ENCODE measurements around the gene SNX9.
A peak's percentile ranks its signal among the peaks of the same experiment; 100 is the strongest.

SNX9 gene

DNA sequence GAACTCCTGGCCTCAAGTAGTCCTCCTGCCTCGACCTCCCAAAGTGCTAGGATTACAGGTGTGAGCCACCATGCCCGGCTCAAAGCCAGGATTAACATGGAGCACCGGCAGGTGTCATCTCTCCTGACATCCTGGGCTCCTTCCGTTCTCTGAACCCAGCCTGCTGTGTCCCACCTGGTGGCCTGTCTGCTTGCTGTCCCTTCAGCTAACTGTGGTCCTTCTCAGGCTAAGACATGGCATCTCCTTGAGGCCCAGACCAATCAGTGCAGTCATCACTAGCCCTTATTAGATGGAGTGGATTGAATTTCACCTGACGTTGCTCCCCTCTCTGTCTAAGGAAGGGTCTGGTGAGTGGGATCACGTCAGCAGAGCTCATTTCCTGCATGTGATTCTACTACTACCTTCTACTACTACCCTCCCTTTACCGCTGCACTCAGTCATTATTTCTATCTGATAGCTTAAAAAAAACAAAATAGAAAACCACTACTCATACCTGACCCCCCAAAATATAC lies 130.6 kb downstream of the SNX9 start:
- H3K36me3 Mint-ChIP-seq (ENCODE audit: low read depth), result peaks cover 12% of the 10 kb centered on the region
- H3K27me3 Mint-ChIP-seq (ENCODE audit: low read depth), result peaks cover 7% of the 10 kb centered on the region
- peaks cover 10% of the 10 kb centered on the region for H3K4me1 Mint-ChIP-seq
- H3K4me3 Mint-ChIP-seq, result no peak overlapping the region
- H3K27ac Mint-ChIP-seq, result peak overlapping the region; percentile 24 to 69 (median 35)
- peaks cover 37% of the 10 kb centered on the region for H3K9me3 Mint-ChIP-seq
- TF ChIP-seq, protein P1, sequence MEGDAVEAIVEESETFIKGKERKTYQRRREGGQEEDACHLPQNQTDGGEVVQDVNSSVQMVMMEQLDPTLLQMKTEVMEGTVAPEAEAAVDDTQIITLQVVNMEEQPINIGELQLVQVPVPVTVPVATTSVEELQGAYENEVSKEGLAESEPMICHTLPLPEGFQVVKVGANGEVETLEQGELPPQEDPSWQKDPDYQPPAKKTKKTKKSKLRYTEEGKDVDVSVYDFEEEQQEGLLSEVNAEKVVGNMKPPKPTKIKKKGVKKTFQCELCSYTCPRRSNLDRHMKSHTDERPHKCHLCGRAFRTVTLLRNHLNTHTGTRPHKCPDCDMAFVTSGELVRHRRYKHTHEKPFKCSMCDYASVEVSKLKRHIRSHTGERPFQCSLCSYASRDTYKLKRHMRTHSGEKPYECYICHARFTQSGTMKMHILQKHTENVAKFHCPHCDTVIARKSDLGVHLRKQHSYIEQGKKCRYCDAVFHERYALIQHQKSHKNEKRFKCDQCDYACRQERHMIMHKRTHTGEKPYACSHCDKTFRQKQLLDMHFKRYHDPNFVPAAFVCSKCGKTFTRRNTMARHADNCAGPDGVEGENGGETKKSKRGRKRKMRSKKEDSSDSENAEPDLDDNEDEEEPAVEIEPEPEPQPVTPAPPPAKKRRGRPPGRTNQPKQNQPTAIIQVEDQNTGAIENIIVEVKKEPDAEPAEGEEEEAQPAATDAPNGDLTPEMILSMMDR (IDR thresholded peaks at IDR 0.05; ENCODE audit: unreplicated experiment in 3 of 3), result no peak

DNA sequence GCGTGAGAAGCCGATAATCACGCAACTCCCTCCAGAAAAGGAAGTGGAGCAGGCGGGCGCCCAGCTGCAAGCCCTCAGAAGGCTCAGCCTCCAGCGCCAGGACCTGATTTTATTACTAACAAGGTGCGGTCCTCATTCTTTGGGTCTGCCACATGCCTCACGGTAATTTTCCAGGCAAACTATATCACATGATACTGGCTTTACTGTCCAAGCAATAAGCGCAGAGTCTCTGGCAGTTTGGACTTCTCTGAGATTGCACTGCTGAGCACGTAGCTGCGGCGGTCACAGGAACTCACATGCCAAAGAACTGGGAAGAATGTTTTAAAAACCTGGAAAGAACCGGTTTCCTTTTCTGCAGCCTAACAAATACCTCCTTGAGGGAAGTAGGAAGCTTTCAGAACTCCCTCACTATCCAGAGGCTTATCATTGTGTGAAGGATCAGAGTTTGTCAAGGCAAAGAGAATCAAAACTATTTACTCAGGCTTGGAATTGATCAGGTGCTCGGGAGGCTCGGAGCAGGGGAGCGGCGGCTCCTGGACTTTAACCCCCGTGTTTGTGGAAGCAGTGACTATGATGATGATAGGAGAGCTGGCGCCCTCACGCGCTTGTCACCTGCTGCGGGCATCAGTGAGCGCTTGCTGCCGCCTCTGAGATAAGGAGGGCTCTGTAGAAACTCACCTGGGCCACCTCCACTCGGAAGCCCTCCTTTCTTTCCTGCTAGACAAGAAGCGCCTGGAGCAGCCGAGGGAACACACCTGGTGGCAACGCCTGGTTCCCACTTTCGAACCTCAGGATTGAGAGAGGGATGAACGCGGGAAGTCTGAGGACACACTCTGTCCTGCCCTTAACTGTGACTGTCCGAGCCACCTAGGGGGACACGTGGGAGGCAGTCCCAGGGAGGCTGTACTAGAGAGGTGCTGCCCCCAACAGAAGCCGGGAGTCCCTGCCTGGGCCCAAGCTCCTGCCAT lies 131.4 kb downstream of the SNX9 start:
- TF ChIP-seq, protein P1 (IDR thresholded peaks at IDR 0.05; ENCODE audit: unreplicated experiment in 3 of 3), result no peak
- peaks cover 11% of the 10 kb centered on the region for H3K36me3 Mint-ChIP-seq (ENCODE audit: low read depth)
- peak overlapping the region; percentile 24 to 69 (median 60) for H3K27ac Mint-ChIP-seq
- peaks cover 7% of the 10 kb centered on the region for H3K27me3 Mint-ChIP-seq (ENCODE audit: low read depth)
- peaks cover 10% of the 10 kb centered on the region for H3K4me1 Mint-ChIP-seq
- no peak overlapping the region for H3K4me3 Mint-ChIP-seq
- H3K9me3 Mint-ChIP-seq, result peaks cover 39% of the 10 kb centered on the region

DNA sequence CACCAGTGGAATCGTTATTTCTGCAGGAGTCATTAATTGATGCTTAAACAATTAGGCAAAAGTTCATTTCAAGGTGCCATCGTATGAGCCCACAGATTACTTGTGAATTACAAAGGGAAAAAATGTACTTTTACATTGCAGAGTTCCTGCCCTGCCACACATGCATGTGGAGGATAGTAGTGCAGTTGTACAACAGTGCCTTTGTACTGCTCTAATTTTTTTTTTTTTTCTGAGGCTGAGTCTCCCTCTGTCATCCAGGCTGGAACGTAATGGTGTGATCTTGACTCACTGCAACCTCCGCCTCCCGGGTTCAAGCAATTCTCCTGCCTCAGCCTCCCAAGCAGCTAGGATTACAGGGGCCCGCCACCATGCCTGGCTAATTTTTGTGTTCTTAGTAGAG lies 132.6 kb downstream of the SNX9 start:
- no peak overlapping the region for H3K27ac Mint-ChIP-seq
- H3K36me3 Mint-ChIP-seq (ENCODE audit: low read depth), result peaks cover 17% of the 10 kb centered on the region
- TF ChIP-seq, protein P1 (IDR thresholded peaks at IDR 0.05; ENCODE audit: unreplicated experiment in 3 of 3), result no peak
- H3K4me1 Mint-ChIP-seq, result peaks cover 10% of the 10 kb centered on the region
- no peak overlapping the region for H3K4me3 Mint-ChIP-seq
- peaks cover 38% of the 10 kb centered on the region for H3K9me3 Mint-ChIP-seq
- H3K27me3 Mint-ChIP-seq (ENCODE audit: low read depth), result peaks cover 7% of the 10 kb centered on the region

DNA sequence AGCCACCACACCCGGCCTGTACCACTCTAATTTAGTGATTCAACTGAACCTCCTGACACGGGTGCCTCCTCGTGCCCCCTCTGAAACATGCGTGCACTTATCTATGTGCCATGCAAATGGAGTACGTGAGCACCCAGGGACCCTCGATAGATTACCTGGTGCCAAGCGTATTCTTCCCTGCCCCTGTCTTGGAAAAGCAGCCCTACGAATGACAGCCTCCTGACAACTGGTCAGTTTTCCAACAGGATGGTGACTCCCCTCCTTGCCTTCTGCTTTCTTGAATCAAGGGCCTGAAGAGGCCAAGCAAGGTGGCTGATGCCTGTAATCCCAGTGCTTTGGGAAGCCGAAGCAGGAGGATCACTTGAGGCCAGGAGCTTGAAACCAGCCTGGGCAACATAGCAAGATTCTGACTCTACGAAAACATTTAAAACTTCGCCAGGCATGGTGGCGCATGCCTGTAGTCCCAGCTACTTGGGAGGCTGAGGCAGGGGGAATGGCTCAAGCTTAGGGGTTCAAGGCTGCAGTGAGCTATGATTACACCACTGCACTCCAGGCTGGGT lies 133.2 kb downstream of the SNX9 start:
- TF ChIP-seq, protein P1 (IDR thresholded peaks at IDR 0.05; ENCODE audit: unreplicated experiment in 3 of 3), result no peak
- no peak overlapping the region for H3K27ac Mint-ChIP-seq
- H3K4me1 Mint-ChIP-seq, result peaks cover 10% of the 10 kb centered on the region
- H3K27me3 Mint-ChIP-seq (ENCODE audit: low read depth), result peaks cover 7% of the 10 kb centered on the region
- H3K36me3 Mint-ChIP-seq (ENCODE audit: low read depth), result peaks cover 17% of the 10 kb centered on the region
- no peak overlapping the region for H3K4me3 Mint-ChIP-seq
- H3K9me3 Mint-ChIP-seq, result peaks cover 35% of the 10 kb centered on the region

DNA sequence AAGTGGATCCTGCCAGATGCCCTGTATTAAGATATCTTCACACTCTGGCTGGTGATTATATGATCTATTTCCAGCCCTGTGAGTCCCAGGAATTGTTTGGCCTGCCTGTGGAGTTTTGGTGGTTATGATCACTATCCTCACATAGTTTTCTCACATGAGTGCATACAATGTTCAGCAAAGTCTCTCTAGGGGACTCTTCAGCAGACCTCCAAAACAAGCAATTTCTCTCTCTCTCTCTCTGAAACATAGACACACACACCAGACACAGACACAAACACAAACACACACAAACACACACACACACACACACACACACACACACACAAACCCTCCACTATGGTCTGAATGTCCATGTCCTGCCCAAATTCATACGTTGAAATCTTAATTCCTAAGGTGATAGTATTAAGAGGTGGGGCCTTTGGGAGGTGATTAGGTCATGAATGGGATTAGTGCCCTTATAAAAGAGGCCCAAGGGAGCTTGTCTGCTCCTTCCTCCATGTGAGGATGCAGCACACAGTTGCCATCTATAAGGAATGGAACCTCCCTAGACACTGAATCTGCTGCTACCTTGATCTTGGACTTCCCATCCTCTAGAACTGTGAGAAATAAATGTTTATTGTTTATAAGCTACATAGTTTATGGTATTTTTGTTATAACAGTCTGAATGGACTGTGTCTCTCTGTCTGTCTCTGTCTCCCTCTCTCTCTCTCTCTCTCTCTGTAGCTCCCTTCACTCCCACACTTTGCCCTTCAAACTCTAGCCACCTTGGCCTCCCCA lies 136.6 kb downstream of the SNX9 start:
- peaks cover 8% of the 10 kb centered on the region for H3K4me1 Mint-ChIP-seq
- H3K4me3 Mint-ChIP-seq, result no peak overlapping the region
- no peaks in the 10 kb centered on the region for H3K27me3 Mint-ChIP-seq (ENCODE audit: low read depth)
- TF ChIP-seq, protein P1 (IDR thresholded peaks at IDR 0.05; ENCODE audit: unreplicated experiment in 3 of 3), result no peak
- H3K27ac Mint-ChIP-seq, result no peak overlapping the region
- H3K36me3 Mint-ChIP-seq (ENCODE audit: low read depth), result peaks cover 17% of the 10 kb centered on the region
- peaks cover 28% of the 10 kb centered on the region for H3K9me3 Mint-ChIP-seq

All from nephron (organoid).